HG02981 (cell line): Measurements from ENCODE around the gene ARFGEF2.
"Not testable (repeated sequence)": the region's sequence is repeated elsewhere in the genome, so short reads cannot be mapped to it uniquely, and the experiment has no call there.

Experiments used
- ATAC-seq: cut with Tn5 transposase; IDR thresholded peaks from one replicate; pipeline ENCODE4 v1.9.1; 2021; ENCODE audit warnings: mild to moderate bottlenecking, moderate library complexity; ENCODE audit not compliant: unreplicated experiment

ARFGEF2 gene

GRCh38 chr20:48921168-48921882 lies at the start of gene ARFGEF2:
Gene ARFGEF2 (plus strand): TSS chr20:48921711. CDS start chr20:48921890, 179 bp downstream.
- ATAC-seq = peak; percentile 80

- no peak for ATAC-seq
These were observed 46.1 kb upstream of the ARFGEF2 start for GRCh38 chr20:48875233-48875913.

DNA sequence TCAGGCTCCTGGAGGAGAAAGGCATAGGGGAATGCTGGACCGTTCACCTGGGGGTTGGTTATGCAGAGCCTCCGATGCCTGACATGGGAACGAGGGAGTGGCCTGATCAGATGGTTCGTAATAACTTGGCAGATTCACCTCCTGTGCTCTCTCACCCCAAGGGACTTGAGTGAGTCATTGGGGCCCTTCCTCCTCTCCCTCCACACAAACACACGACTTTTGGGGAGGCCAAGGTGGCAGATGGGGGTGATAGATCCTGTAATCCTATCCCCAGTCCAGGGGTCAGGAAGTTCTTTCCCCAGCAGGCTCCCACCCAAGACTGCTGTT lies 45.6 kb upstream of the ARFGEF2 start:
- no peak for ATAC-seq

DNA sequence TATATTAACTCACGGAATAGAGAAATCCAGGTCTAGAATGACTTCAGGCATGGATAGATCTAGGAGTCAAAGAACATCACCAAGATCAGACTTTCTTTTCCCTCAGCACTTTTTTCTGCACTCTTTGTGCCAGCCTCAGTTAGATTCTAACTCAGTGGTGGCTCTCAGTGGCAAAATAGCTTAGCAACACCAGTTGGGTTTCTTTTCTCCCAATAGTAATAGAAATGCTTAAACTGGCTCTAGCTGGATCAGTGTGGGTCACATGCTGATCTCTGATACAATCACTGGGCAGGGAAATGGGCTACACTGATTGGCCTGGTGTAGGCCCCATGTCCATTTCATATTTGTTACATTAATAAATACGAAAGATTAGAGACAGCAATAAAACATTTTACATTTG lies 44.2 kb upstream of the ARFGEF2 start:
- ATAC-seq = no peak

DNA sequence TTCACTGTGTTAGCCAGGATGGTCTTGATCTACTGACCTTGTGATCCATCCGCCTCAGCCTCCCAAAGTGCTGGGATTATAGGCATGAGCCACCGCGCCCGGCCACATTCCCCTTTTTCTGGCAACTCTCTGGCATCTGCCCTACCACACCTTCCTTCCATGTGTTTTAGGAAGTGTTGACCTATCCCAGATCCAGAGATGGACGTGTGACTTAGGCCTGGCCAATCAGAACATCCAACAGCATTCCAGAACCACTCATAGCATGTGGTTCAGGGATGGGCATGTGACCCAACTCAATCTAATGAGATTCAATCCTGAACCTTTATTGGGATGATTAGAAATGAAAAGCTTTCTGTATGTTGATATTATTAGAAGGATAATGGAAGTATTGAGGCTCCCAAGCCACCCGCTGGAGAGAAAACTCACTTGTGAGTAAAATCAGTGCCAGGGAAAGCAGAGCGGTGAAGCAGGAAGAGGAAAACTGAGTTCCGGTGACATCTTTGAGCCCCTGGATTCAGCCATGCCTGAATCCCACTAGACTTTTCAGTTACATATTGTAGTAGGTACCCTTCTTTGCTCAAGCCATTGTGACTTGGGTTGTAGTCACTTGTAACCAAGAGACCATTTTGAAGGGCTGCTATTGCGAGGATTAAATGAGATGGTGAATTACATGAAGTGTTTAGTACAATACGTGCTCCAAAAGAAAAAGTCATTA lies 42.8 kb upstream of the ARFGEF2 start:
- no peak for ATAC-seq

DNA sequence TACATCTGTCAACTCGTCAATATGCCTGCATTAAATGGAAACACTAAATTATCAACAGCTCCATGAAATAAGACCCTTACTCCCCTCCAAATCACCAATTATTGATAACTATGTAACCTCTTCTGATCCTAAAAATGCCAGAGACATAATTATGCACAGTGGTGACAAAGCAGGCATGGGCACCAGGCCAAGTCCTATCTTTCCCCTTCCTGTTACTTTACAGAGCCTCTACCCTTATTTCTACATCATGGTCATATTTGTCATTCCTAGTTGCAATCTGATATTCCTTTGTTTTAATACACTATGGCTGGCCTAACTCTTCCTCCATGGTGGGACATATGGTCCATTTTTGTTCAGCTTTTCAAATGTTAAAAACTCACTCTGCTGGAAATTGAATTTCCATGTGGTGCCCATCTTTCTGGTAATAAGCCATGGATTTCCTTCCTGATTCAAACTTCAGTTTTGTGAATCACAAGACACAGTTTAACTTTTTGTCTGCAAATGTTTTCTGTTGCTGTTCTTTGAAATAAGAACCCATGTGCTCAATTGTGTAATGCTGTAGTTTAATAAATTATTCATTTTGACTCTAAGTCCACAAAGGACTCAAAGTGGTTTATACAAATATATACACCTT lies 41.8 kb upstream of the ARFGEF2 start:
- no peak for ATAC-seq

DNA sequence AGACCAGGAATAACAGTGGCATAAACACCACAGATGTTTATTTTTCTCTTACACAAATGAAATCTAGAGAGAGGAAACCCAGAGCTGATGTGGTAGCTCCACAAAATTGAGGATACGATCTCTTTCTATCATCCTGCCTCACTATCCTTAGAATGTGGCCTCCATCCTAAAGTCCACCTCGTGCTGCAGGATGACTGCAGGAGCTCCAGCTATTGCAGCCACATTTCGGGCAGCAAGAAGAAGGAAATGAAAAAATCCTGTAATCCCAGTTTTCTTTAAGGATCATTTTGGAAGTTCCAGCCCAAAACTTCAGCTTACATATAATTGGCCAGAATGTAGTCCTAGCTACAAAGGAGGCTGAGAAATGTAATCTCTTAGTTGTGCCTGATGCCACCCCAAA lies 41.2 kb upstream of the ARFGEF2 start:
- no peak for ATAC-seq

DNA sequence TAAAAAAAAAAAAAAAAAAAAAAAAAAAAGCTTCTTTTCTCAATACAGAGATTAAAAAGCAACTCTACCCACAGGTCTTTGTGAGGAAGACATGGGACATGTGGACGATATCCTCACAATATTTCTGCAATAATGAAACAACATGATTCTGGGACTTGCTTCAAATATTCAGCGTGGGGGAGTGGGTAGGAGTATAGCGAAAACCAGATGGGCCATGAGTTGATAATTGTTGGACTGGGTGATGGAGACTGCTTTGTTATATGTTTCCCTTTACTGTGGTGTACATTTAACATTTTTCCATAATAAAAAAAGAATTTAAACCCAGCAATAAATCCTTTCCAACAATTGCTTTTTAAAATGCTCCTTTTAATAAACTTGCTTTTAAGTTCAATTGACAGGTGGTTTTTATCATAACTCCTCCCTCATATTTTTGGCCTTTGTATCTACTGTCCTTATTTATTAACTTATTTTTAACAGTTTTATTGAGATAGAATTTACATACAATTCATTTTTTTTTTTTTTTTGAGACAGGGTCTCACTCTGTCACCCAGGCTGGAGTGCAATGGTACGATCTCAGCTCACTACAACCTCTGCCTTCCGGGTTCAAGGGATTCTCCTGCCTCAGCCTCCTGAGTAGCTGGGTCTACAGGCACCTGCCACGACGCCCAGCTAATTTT lies 40.4 kb upstream of the ARFGEF2 start:
- no peak for ATAC-seq

- ATAC-seq = no peak
These were observed 36.3 kb upstream of the ARFGEF2 start for GRCh38 chr20:48885237-48885636.

- no peak for ATAC-seq
These were observed 35.3 kb upstream of the ARFGEF2 start for GRCh38 chr20:48886194-48886593.

DNA sequence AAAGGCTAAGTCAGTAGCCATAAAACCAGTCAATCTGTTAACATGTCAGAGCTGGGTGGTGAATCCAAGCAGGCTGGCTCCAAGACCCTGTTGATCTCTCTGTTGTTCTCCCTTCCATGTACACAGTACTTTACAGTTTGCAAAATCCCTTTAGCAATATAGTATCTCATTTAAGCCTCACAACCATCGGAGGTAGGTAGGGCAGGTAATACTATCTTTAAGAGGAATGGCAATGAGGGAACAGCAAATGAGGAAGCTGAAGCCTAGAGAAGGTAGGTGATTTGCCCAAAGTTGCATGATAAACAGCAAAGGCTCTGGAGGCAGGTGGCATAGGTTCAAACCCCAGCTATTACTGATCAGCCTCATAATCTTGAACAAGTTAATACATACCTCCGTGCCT lies 34.7 kb upstream of the ARFGEF2 start:
- ATAC-seq = no peak

- ATAC-seq = not testable (repeated sequence)
These were observed 33.0 kb upstream of the ARFGEF2 start for GRCh38 chr20:48888517-48888916.

GRCh38 chr20:48889140-48889790 lies 32.2 kb upstream of the ARFGEF2 start:
- no peak for ATAC-seq

GRCh38 chr20:48891235-48892048 lies 30.1 kb upstream of the ARFGEF2 start:
- no peak for ATAC-seq

- no peak for ATAC-seq
These were observed 29.5 kb upstream of the ARFGEF2 start for GRCh38 chr20:48892049-48892470.

DNA sequence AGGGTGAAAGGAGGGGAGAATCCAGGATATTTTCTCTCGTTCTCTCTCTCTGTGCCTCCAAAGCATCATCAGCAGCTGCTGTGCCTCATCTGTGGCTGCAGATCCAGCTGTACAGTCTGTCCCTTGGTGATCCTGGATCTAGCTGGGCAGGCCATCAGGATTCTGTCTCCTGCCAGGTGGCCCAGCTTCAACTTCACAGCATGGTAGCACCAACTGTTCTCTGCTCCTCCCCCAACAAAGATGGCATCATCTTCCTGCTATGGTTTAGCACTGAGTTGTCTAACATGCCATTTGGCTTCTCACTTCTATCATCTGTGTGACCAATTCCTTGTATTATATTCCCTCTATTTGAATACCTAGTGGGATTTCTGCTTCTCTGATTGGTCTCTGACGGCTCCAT lies 28.6 kb upstream of the ARFGEF2 start:
- no peak for ATAC-seq

- no peak for ATAC-seq
These were observed 28.1 kb upstream of the ARFGEF2 start for GRCh38 chr20:48893374-48893773.

DNA sequence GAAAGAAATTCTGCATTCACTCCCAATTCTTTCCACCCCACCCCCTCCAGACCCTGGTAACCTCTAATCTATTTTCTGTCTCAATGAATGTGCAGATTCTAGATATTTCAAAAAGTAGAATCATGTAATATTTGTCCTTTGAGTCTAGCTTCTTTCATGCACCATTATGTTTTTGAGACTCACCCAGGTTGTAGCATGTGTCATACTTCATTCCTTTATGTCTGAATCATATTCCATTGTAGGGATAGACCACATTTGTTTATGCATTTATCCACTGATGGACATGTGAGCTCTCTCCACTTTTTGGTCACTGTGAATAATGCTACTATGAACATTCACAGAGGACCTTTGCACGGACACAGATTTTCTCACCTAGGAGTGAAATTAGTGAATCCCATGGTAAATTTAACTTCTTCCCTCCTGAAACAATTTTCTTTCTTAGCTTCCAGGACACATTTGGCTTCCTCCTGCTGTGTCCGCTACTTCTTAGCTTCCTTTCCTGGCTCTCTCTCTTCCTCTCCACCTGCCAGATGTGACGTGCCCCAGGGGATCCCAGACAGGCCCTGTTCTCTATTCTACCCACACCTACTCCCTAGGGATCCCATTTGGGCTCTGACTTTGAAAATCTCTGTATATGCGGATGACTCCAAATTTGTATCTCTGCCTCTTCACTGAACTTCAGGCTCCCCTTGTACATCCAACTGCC lies 24.1 kb upstream of the ARFGEF2 start:
- ATAC-seq = no peak

DNA sequence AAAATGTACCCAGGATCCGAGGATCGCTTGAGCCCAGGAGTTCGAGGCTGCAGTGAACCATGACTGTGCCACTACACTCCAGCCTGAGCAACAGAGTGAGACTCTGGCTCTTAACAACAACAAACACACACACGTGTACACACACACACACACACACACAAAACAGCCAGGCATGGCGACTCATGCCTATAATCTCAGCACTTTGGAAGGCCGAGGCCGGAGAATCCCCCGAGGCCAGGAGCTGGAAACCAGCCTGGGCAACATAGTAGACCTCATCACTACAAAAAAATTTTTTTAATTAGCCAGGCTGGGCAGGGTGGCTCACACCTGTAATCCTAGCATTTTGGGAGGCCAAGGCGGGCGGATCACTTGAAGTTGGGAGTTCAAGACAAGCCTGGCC lies 23.3 kb upstream of the ARFGEF2 start:
- ATAC-seq = no peak
